Astrocyte (in vitro differentiated cells and primary cell): ENCODE data around the gene CCNG2. TPM values are rescaled to one million over a fixed set of nuclear protein-coding genes. Genes with fewer than 3 reads are reported as not detected.

Experiments used
- DNase-seq: peaks from one replicate; pipeline ENCODE4 v3.0.0-alpha.2; 2010; ENCODE audit warnings: low read depth
- FAIRE-seq: peaks from 2 replicates; lab custom pipeline; 2011; peaks lifted over from hg19 to GRCh38; lab: Jason Lieb, UNC
- H2AFZ ChIP-seq: 2 replicates; pipeline ENCODE4 v1.6.0; 2012; ENCODE audit warnings: low read depth, low read length, inconsistent platforms
- H3K27ac ChIP-seq: 2 replicates; pipeline ENCODE4 v1.5.1; 2011; ENCODE audit warnings: low read depth, low read length, inconsistent platforms
- H3K27me3 ChIP-seq: 2 replicates; pipeline ENCODE4 v1.6.0; 2011; ENCODE audit warnings: low read length, inconsistent platforms; ENCODE audit not compliant: insufficient read depth
- H3K36me3 ChIP-seq: 2 replicates; pipeline ENCODE4 v1.5.1; 2011; ENCODE audit warnings: low read length, inconsistent platforms; ENCODE audit not compliant: insufficient read depth
- H3K4me1 ChIP-seq: 2 replicates; pipeline ENCODE4 v1.5.1; 2011; ENCODE audit warnings: low read length, inconsistent platforms; ENCODE audit not compliant: insufficient read depth
- H3K4me2 ChIP-seq: 2 replicates; pipeline ENCODE4 v1.6.0; 2012; ENCODE audit warnings: low read length, inconsistent platforms
- H3K4me3 ChIP-seq: 2 replicates; pipeline ENCODE4 v1.5.1; 2011; ENCODE audit warnings: low read depth, mild to moderate bottlenecking, low read length, inconsistent platforms; ENCODE audit not compliant: insufficient read depth
- H3K79me2 ChIP-seq: 2 replicates; pipeline ENCODE4 v1.6.0; 2012; ENCODE audit warnings: mild to moderate bottlenecking, low read length, inconsistent platforms; ENCODE audit not compliant: insufficient read depth
- H3K9ac ChIP-seq: 2 replicates; pipeline ENCODE4 v1.6.0; 2012; ENCODE audit warnings: mild to moderate bottlenecking, low read length, inconsistent platforms
- H3K9me3 ChIP-seq: 2 replicates; pipeline ENCODE4 v1.5.1; 2012; ENCODE audit warnings: low read depth, mild to moderate bottlenecking, low read length, inconsistent platforms; ENCODE audit not compliant: insufficient read depth
- H4K20me1 ChIP-seq: 2 replicates; pipeline ENCODE4 v1.6.0; 2012; ENCODE audit warnings: low read length, inconsistent platforms; ENCODE audit not compliant: insufficient read depth
- H3K27ac Mint-ChIP-seq: one replicate; pipeline ENCODE4 v1.8.0; 2021; ENCODE audit warnings: mild to moderate bottlenecking, mixed read lengths; ENCODE audit not compliant: unreplicated experiment
- H3K27me3 Mint-ChIP-seq: one replicate; pipeline ENCODE4 v1.8.0; 2021; ENCODE audit warnings: low read depth, mixed read lengths; ENCODE audit not compliant: unreplicated experiment
- H3K36me3 Mint-ChIP-seq: one replicate; pipeline ENCODE4 v1.8.0; 2021; ENCODE audit warnings: low read depth, mixed read lengths; ENCODE audit not compliant: unreplicated experiment
- H3K4me1 Mint-ChIP-seq: one replicate; pipeline ENCODE4 v1.8.0; 2021; ENCODE audit warnings: low read depth, mixed read lengths; ENCODE audit not compliant: unreplicated experiment
- H3K4me3 Mint-ChIP-seq: one replicate; pipeline ENCODE4 v1.8.0; 2021; ENCODE audit warnings: mild to moderate bottlenecking, moderate library complexity, mixed read lengths; ENCODE audit not compliant: unreplicated experiment
- H3K9me3 Mint-ChIP-seq: one replicate; pipeline ENCODE4 v1.8.0; 2021; ENCODE audit warnings: mild to moderate bottlenecking, mixed read lengths; ENCODE audit not compliant: unreplicated experiment
- CTCF ChIP-seq: IDR thresholded peaks from 2 replicates; pipeline ENCODE4 v1.5.1; 2011; ENCODE audit warnings: low read depth, mild to moderate bottlenecking, inconsistent platforms, low read length, moderate library complexity; ENCODE audit not compliant: insufficient read depth
- EZH2 ChIP-seq: IDR thresholded peaks from 2 replicates; pipeline ENCODE4 v1.6.1; 2012; ENCODE audit warnings: mild to moderate bottlenecking, low read length, inconsistent platforms; ENCODE audit not compliant: insufficient read depth
- total RNA-seq: library from RNA; stranded (reverse); gene quantifications from 2 replicates; pipeline ENCODE4 v1.2.1, GENCODE V29; 2021

The CCNG2 gene
- total RNA-seq, 1 donor from 2014 or later, result 54.7 TPM

GRCh38 chr4:77197831-77198230 is 40.8 kb downstream of the CCNG2 start:
- TF ChIP-seq CTCF (no peak), EZH2 (no peak)
- Histone ChIP-seq H3K27me3 (peaks cover 21% of the 10 kb centered on the region), H2AFZ (no peak overlapping the region), H3K79me2 (no peaks in the 10 kb centered on the region), H3K9ac (no peak overlapping the region), H3K36me3 (no peaks in the 10 kb centered on the region), H3K4me3 (no peak overlapping the region), H3K4me1 (no peaks in the 10 kb centered on the region), H3K4me2 (no peak overlapping the region), H3K27ac (no peak overlapping the region), H3K9me3 (no peaks in the 10 kb centered on the region), H4K20me1 (no peaks in the 10 kb centered on the region)
- no peak for DNase-seq
- Mint-ChIP-seq H3K27ac (no peak overlapping the region), H3K4me3 (no peak overlapping the region), H3K9me3 (no peaks in the 10 kb centered on the region), H3K4me1 (no peaks in the 10 kb centered on the region), H3K27me3 (peaks cover 31% of the 10 kb centered on the region), H3K36me3 (no peaks in the 10 kb centered on the region)
- peak; percentile 37 for FAIRE-seq

- Histone ChIP-seq H3K4me1 (no peaks in the 10 kb centered on the region), H3K36me3 (no peaks in the 10 kb centered on the region), H2AFZ (no peak overlapping the region), H3K79me2 (no peaks in the 10 kb centered on the region), H3K9me3 (no peaks in the 10 kb centered on the region), H3K27ac (no peak overlapping the region), H3K27me3 (peaks cover 23% of the 10 kb centered on the region), H4K20me1 (no peaks in the 10 kb centered on the region), H3K4me3 (no peak overlapping the region), H3K9ac (no peak overlapping the region), H3K4me2 (no peak overlapping the region)
- Mint-ChIP-seq H3K9me3 (no peaks in the 10 kb centered on the region), H3K27ac (no peak overlapping the region), H3K36me3 (no peaks in the 10 kb centered on the region), H3K27me3 (peaks cover 30% of the 10 kb centered on the region), H3K4me1 (no peaks in the 10 kb centered on the region), H3K4me3 (no peak overlapping the region)
- FAIRE-seq (no peak), DNase-seq (no peak)
- TF ChIP-seq EZH2 (no peak), CTCF (no peak)
Observed at GRCh38 chr4:77199276-77199675, 42.3 kb downstream of the CCNG2 start.

- no peaks in the 10 kb centered on the region for H3K79me2 ChIP-seq
- Mint-ChIP-seq H3K4me1 (no peaks in the 10 kb centered on the region), H3K36me3 (no peaks in the 10 kb centered on the region), H3K9me3 (no peaks in the 10 kb centered on the region), H3K27ac (no peak overlapping the region), H3K4me3 (no peak overlapping the region), H3K27me3 (peaks cover 26% of the 10 kb centered on the region)
- no peak overlapping the region for H3K27ac ChIP-seq
- DNase-seq (no peak), FAIRE-seq (no peak)
- TF ChIP-seq CTCF, result no peak
- no peak for TF ChIP-seq EZH2
- no peak overlapping the region for H3K9ac ChIP-seq
- no peaks in the 10 kb centered on the region for H4K20me1 ChIP-seq
- no peak overlapping the region for H3K4me3 ChIP-seq
- H3K27me3 ChIP-seq, result peaks cover 24% of the 10 kb centered on the region
- H3K36me3 ChIP-seq, result no peaks in the 10 kb centered on the region
- no peak overlapping the region for H2AFZ ChIP-seq
- H3K4me2 ChIP-seq, result no peak overlapping the region
- no peaks in the 10 kb centered on the region for H3K9me3 ChIP-seq
- no peaks in the 10 kb centered on the region for H3K4me1 ChIP-seq
Observed at GRCh38 chr4:77199701-77200100, 42.7 kb downstream of the CCNG2 start.
